Measurements from ENCODE around the gene PLOD1. TPM values are rescaled to one million over a fixed set of nuclear protein-coding genes. Genes with fewer than 3 reads are reported as not detected.

PLOD1 gene
- total and polyA plus RNA-seq, 10 of the 15 experiments (the other 5 are each of a cell fraction or from before 2014, with no cell fraction given), result 10.6 to 42.6 (median 29.3) TPM

DNA sequence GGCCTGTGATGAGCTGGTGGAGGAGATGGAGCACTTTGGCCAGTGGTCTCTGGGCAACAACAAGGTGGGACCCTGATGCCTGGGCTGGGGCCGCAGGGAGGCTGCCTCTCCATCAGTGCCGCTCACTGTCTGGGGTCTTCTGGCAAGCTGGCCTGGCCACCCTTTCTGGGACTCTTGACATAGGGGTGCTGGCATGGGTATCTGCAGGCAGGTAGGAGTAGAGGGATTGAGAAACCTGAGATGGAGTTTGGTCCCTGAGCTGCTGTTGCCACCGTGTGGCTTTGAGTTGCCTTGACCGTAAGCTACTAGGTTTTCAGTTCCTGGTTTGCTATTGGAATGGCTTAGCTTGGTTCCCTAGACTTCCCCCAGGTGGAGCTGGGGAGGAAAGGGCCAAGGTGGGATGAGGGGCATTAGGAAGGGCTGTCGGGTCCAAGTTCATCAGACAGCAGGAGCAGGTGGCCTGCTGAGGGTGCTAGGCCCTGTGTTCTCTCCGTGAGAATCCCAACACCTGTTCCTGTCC, 32.6 kb downstream of the PLOD1 start (continued):
- peak; percentile 48; the same call in 1 of the 2 replicates for TF ChIP-seq IKZF1 (conservative IDR thresholded peaks at IDR 0.05)

GRCh38 chr1:11970441-11971185, 36.1 kb downstream of the PLOD1 start:
- intact Hi-C loops (cut with micrococcal nuclease; ENCODE audit: unreplicated experiment), result no loop called here
- no peaks in the 10 kb centered on the region for H3K27me3 ChIP-seq (replicated peaks in 1 of 2; ENCODE audit: control insufficient read depth in 2 of 2, insufficient read depth in 2 of 2, low read length in 1 of 2)
- no peaks in the 10 kb centered on the region; the same call in 1 of the 2 replicates for H4K20me1 ChIP-seq (ENCODE audit: control insufficient read depth, insufficient read depth)
- H3K4me3 ChIP-seq, result no peak overlapping the region
- BruUV-seq (replicated peaks), result no TSS peak
- WGBS (ENCODE audit: insufficient coverage, insufficient replicate concordance, low lambda C conversion rate, missing lambda C conversion rate), result 90% methylated on average over 12 of the region's 17 CpGs
- no peaks in the 10 kb centered on the region for H3K9me3 ChIP-seq (replicated peaks; ENCODE audit: control insufficient read depth, insufficient read depth, low read length)
- H3K79me2 ChIP-seq (ENCODE audit: control insufficient read depth, insufficient read depth, low read length), result no peaks in the 10 kb centered on the region
- no peak overlapping the region for H3K9ac ChIP-seq (ENCODE audit: control insufficient read depth, insufficient read depth, low read length)
- DNase-seq (ENCODE audit: low read depth, low spot score) (no peak), ATAC-seq (no peak), FAIRE-seq (no peak)
- H3K4me1 ChIP-seq (ENCODE audit: control insufficient read depth, insufficient read depth, low read length), result no peaks in the 10 kb centered on the region
- no peak overlapping the region for H2AFZ ChIP-seq (ENCODE audit: control insufficient read depth, low read depth, low read length)
- no peak overlapping the region for H3K27ac ChIP-seq (ENCODE audit: control insufficient read depth, insufficient read depth)
- RAD21 ChIA-PET (ENCODE audit: unreplicated experiment), result no interaction called here
- in situ Hi-C loops (cut with MboI), result no loop called here
- CTCF ChIA-PET, result no interaction called here
- H3K4me2 ChIP-seq (ENCODE audit: control insufficient read depth, insufficient read depth), result no peak overlapping the region
- POLR2A ChIA-PET, result no interaction called here
- SMC1A ChIA-PET (ENCODE audit: uncharacterized antibody, unreplicated experiment), result no interaction called here
- TF ChIP-seq CBX3 (IDR thresholded peaks at IDR 0.05; ENCODE audit: borderline replicate concordance, low read depth), result no peak
- no peak for TF ChIP-seq WRNIP1 (IDR thresholded peaks at IDR 0.05; ENCODE audit: borderline replicate concordance, low read depth, low read length)
- no peak for TF ChIP-seq TCF12 (IDR thresholded peaks at IDR 0.05; ENCODE audit: low read depth, low read length)
- TF ChIP-seq MTA2 (IDR thresholded peaks at IDR 0.05; ENCODE audit: low read depth), result no peak
- TF ChIP-seq NFYB (IDR thresholded peaks at IDR 0.05; ENCODE audit: insufficient read depth, low read depth, low read length), result no peak
- no peak for TF ChIP-seq SUPT20H (IDR thresholded peaks at IDR 0.05; ENCODE audit: borderline replicate concordance, control insufficient read depth, low read depth, low read length)
- TF ChIP-seq SPI1 (IDR thresholded peaks at IDR 0.05; ENCODE audit: borderline replicate concordance, insufficient read depth, low read depth, low read length), result no peak
- TF ChIP-seq CREM (IDR thresholded peaks at IDR 0.05; ENCODE audit: low read depth), result no peak
- no peak for TF ChIP-seq LARP7 (IDR thresholded peaks at IDR 0.05)
- TF ChIP-seq GATAD2B (conservative IDR thresholded peaks at IDR 0.05; ENCODE audit: low read depth), result no peak
- no peak for TF ChIP-seq CHD4 (IDR thresholded peaks at IDR 0.05)
- TF ChIP-seq CHD1 (IDR thresholded peaks at IDR 0.05; ENCODE audit: low read depth, low read length), result no peak
- TF ChIP-seq E2F4 (IDR thresholded peaks at IDR 0.05; ENCODE audit: low read depth, low read length), result no peak
- no peak for TF ChIP-seq YBX1 (IDR thresholded peaks at IDR 0.05)
- no peak for TF ChIP-seq TCF7 (IDR thresholded peaks at IDR 0.05; ENCODE audit: borderline replicate concordance)
- no peak for TF ChIP-seq STAT3 (IDR thresholded peaks at IDR 0.05; ENCODE audit: low read depth, low read length)
- TF ChIP-seq GABPA (IDR thresholded peaks at IDR 0.05; ENCODE audit: low read depth), result no peak
- H3K36me3 ChIP-seq (ENCODE audit: control insufficient read depth in 2 of 2, insufficient read depth in 2 of 2, low read length in 1 of 2), result peaks cover 9 to 11% of the 10 kb centered on the region in 2 experiments

All from GM12878 (cell line).